IPS DF 6.9 (cell line): ENCODE results near the gene ROBO1.
A peak's percentile ranks its signal among the peaks of the same experiment; 100 is the strongest.

ENCODE experiments used
- DNase-seq: peaks from one replicate; pipeline ENCODE4 v3.0.0-alpha.2; 2013; ENCODE audit warnings: low read depth, low spot score
- H3K27ac ChIP-seq: one replicate; pipeline ENCODE4 v1.5.1; 2013; ENCODE audit warnings: low read length, control low read depth
- H3K27me3 ChIP-seq: 2 replicates; pipeline ENCODE4 v1.6.1; 2013; ENCODE audit warnings: mild to moderate bottlenecking, low read length; ENCODE audit not compliant: control insufficient read depth, insufficient read depth
- H3K36me3 ChIP-seq: 2 replicates; pipeline ENCODE4 v1.6.1; 2013; ENCODE audit warnings: low read length; ENCODE audit not compliant: control insufficient read depth, insufficient read depth
- H3K4me1 ChIP-seq: 2 replicates; pipeline ENCODE4 v1.6.1; 2013; ENCODE audit warnings: low read length; ENCODE audit not compliant: control insufficient read depth, insufficient read depth
- H3K4me3 ChIP-seq: 2 replicates; pipeline ENCODE4 v1.5.1; 2013; ENCODE audit warnings: mild to moderate bottlenecking, low read length
- H3K9me3 ChIP-seq: 2 replicates; pipeline ENCODE4 v1.6.1; 2013; ENCODE audit warnings: low read length, inconsistent platforms; ENCODE audit not compliant: control insufficient read depth, insufficient read depth
- WGBS: extraction: QIAGEN DNeasy Blood & Tissue Kit; methylation state at CpG from one replicate; pipeline ENCODE4 v1.1.7; 2013; ENCODE audit warnings: mixed read lengths, missing lambda C conversion rate; ENCODE audit not compliant: insufficient read length, insufficient coverage; 5-methylcytosine and 5-hydroxymethylcytosine counted together

ROBO1 gene

DNA sequence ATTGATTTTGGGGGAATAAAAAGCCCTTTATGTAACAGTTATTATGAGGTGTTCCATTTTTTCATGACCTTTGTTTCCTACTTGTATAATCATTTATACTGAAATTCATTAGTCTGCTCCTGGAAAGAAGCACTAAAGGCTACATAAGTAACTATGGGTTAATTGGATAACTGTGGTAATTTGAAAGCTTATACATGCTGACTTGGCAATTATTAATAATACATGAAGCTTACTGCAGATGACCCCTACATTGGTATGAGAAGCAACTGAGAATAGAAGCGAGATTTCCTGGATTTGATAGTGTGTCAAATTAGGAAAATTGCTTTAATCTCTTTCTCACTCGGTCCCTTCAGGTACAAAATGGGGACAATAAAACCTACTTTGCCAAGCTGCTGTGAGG lies 658.0 kb downstream of the ROBO1 start:
- no CpG with 5 or more reads among the region's 2 CpGs for WGBS
- Histone ChIP-seq H3K4me3 (no peak overlapping the region), H3K4me1 (no peaks in the 10 kb centered on the region), H3K27me3 (no peaks in the 10 kb centered on the region), H3K27ac (no peak overlapping the region), H3K36me3 (no peaks in the 10 kb centered on the region), H3K9me3 (no peaks in the 10 kb centered on the region)
- DNase-seq = no peak

- Histone ChIP-seq H3K4me1 (no peaks in the 10 kb centered on the region), H3K9me3 (no peaks in the 10 kb centered on the region), H3K27ac (no peak overlapping the region), H3K27me3 (no peaks in the 10 kb centered on the region), H3K4me3 (no peak overlapping the region), H3K36me3 (no peaks in the 10 kb centered on the region)
- no peak for DNase-seq
- WGBS = no CpG with 5 or more reads among the region's 5 CpGs
Measured at GRCh38 chr3:79103307-79103706, 664.5 kb downstream of the ROBO1 start.

- no peaks in the 10 kb centered on the region for H3K36me3 ChIP-seq
- no peaks in the 10 kb centered on the region for H3K27me3 ChIP-seq
- H3K4me1 ChIP-seq = no peaks in the 10 kb centered on the region
- no peak for DNase-seq
- no CpG with 5 or more reads among the region's 1 CpG for WGBS
- no peak overlapping the region for H3K4me3 ChIP-seq
- H3K9me3 ChIP-seq = no peaks in the 10 kb centered on the region
- no peak overlapping the region for H3K27ac ChIP-seq
Measured at GRCh38 chr3:79097964-79098660, 669.7 kb downstream of the ROBO1 start.

DNA sequence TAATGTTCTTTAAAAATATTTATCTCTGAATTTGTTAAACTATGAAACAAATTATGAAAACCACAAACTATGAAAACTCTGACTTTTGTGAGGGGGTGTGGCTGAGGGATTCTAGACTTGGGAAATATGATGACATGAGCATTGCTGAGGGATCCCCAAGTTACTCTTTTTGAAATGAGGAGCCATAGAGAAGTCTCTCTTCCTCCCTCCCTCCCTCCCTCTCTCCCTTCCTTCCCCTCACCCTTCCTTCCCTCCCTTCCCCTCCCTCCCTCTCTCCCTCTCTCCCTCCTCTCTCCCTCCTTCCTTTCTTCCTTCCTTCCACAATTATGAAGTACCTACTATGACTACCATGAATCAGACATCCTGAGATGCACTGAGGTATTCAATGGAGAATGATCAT lies 673.1 kb downstream of the ROBO1 start:
- Histone ChIP-seq H3K27me3 (no peaks in the 10 kb centered on the region), H3K36me3 (no peaks in the 10 kb centered on the region), H3K27ac (no peak overlapping the region), H3K4me1 (no peaks in the 10 kb centered on the region), H3K9me3 (no peaks in the 10 kb centered on the region), H3K4me3 (no peak overlapping the region)
- DNase-seq = no peak

DNA sequence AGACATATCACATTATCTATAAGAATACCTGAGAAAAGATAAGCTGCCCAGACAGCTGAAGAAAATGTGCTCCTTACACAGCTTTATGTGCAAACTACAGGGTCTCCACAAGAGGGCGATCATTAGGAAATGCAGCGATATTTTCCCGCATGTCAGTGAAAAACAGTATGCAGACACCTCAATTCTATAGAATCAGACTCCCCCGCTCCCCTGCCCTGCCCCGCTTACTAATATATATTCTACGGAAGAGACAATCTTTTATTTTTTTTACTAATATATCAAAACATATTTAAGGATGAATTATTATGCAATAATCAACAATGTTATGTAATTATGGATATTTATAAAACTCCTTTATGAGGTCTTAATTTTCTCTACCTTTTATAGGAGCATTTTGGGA lies 681.3 kb downstream of the ROBO1 start:
- Histone ChIP-seq H3K4me1 (no peaks in the 10 kb centered on the region), H3K36me3 (no peaks in the 10 kb centered on the region), H3K27me3 (no peaks in the 10 kb centered on the region), H3K9me3 (no peaks in the 10 kb centered on the region), H3K27ac (no peak overlapping the region), H3K4me3 (no peak overlapping the region)
- WGBS = no CpG with 5 or more reads among the region's 6 CpGs
- peak; percentile 35 for DNase-seq

- H3K27ac ChIP-seq = no peak overlapping the region
- DNase-seq = no peak
- no peaks in the 10 kb centered on the region for H3K27me3 ChIP-seq
- H3K9me3 ChIP-seq = no peaks in the 10 kb centered on the region
- no peak overlapping the region for H3K4me3 ChIP-seq
- no peaks in the 10 kb centered on the region for H3K4me1 ChIP-seq
- no peaks in the 10 kb centered on the region for H3K36me3 ChIP-seq
- no CpG with 5 or more reads among the region's 1 CpG for WGBS
Measured at GRCh38 chr3:79085171-79085570, 682.6 kb downstream of the ROBO1 start.

GRCh38 chr3:79081335-79081734 lies 686.5 kb downstream of the ROBO1 start:
- Histone ChIP-seq H3K36me3 (no peaks in the 10 kb centered on the region), H3K27ac (no peak overlapping the region), H3K4me3 (no peak overlapping the region), H3K27me3 (no peaks in the 10 kb centered on the region), H3K9me3 (no peaks in the 10 kb centered on the region), H3K4me1 (no peaks in the 10 kb centered on the region)
- no CpG with 5 or more reads among the region's 5 CpGs for WGBS
- DNase-seq = no peak

DNA sequence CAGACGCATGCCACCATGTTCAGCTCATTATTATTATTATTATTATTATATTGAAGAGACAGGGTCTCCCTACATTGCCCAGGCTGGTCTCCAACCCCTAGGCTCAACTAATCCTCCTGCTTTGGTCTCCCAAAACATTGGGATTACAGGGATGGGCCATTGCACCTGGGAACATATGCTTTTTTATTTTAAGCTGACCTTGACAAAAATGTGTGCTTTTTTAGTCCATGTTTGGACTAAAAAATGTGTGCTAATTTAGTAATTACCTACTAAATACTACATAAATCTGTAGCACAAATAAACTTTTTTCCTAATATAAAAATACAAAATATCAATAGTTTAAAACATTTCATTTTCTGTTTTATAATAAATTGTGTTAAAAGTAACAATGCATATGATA lies 693.2 kb downstream of the ROBO1 start:
- no peak for DNase-seq

DNA sequence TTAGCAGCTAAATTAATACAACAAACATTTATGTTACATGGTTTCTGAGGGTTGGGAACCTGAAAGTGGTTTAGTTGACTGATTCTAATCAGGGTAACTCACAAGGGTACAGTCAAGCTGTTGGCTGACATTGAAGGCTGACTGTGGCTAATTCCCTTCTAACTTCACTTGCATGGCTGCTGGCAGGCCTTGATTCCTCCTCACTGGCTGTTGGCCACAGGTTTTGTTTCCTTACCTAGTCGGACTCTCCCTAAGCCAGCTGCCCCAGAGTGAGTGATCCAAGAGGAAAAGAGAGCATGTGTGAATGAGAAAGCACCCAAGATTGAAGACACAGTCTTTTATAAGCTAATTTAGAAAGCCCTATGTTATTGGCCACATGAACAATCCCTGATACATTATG lies 700.1 kb downstream of the ROBO1 start:
- Histone ChIP-seq H3K36me3 (no peaks in the 10 kb centered on the region), H3K4me3 (no peak overlapping the region), H3K4me1 (no peaks in the 10 kb centered on the region), H3K9me3 (no peaks in the 10 kb centered on the region), H3K27me3 (no peaks in the 10 kb centered on the region), H3K27ac (no peak overlapping the region)
- no CpG with 5 or more reads among the region's 1 CpG for WGBS
- DNase-seq = no peak

More for the DNA sequence above, 693.2 kb downstream of the ROBO1 start:
- no peaks in the 10 kb centered on the region for H3K9me3 ChIP-seq
- no CpG with 5 or more reads among the region's 1 CpG for WGBS
- H3K27me3 ChIP-seq = no peaks in the 10 kb centered on the region
- H3K27ac ChIP-seq = no peak overlapping the region
- no peak overlapping the region for H3K4me3 ChIP-seq
- H3K4me1 ChIP-seq = no peaks in the 10 kb centered on the region
- H3K36me3 ChIP-seq = no peaks in the 10 kb centered on the region

- no peaks in the 10 kb centered on the region for H3K27me3 ChIP-seq
Measured at GRCh38 chr3:79066481-79066880, 701.3 kb downstream of the ROBO1 start.

DNA sequence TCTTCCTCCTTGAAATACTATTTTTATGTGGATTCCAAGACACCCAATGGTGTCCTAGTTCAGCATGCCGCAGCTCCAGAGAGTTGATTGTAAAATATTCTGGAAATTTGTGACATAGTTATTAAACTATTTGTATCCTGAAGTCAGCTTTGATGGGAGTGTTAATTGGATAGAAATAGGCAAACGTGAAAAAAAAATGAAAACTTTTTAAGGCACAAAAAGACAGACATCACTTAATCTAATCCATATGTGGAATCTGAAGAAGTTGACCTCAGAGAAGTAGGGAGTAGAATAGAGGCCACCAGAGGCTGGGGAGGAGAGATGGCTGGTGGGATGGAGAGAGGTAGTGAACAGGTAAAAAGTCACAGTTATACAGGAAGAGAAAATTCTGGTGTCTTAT lies 704.2 kb downstream of the ROBO1 start:
- Histone ChIP-seq H3K4me3 (no peak overlapping the region), H3K27ac (no peak overlapping the region), H3K4me1 (no peaks in the 10 kb centered on the region), H3K9me3 (no peaks in the 10 kb centered on the region), H3K27me3 (no peaks in the 10 kb centered on the region), H3K36me3 (no peaks in the 10 kb centered on the region)
- no CpG with 5 or more reads among the region's 2 CpGs for WGBS
- DNase-seq = no peak

More at GRCh38 chr3:79066481-79066880, 701.3 kb downstream of the ROBO1 start:
- H3K4me1 ChIP-seq = no peaks in the 10 kb centered on the region
- no peak for DNase-seq
- no peak overlapping the region for H3K4me3 ChIP-seq
- no CpG with 5 or more reads among the region's 4 CpGs for WGBS
- H3K9me3 ChIP-seq = no peaks in the 10 kb centered on the region
- H3K27ac ChIP-seq = no peak overlapping the region
- no peaks in the 10 kb centered on the region for H3K36me3 ChIP-seq
